GM23338 (cell line): Measurements from ENCODE around the gene NUDT16.

Experiments
- CREB1 ChIP-seq: fragments of 250-450 bp; sonication (Bioruptor Pico); IDR thresholded peaks from 2 replicates; pipeline ENCODE4 v1.5.0; 2020; ENCODE audit warnings: low read depth, mild to moderate bottlenecking, moderate library complexity
- CTCF ChIP-seq, 2 experiments: fragments of 200-600 bp in 1 of 2; sonication (generic) in 1 of 2; conservative IDR thresholded peaks; 2 replicates each; pipeline versions ENCODE4 v1.5.1 to v1.6.1; 2016 to 2017; ENCODE audit warnings: antibody characterized with exemption in 2 of 2, low read depth in 2 of 2, mild to moderate bottlenecking in 2 of 2, moderate library complexity in 1 of 2
- EZH2 ChIP-seq: fragments of 200-600 bp; sonication (generic); IDR thresholded peaks from one replicate; pipeline ENCODE4 v1.8.0; 2017; ENCODE audit warnings: antibody characterized with exemption, mild to moderate bottlenecking, low read depth; ENCODE audit not compliant: unreplicated experiment
- EZH2phosphoT487 ChIP-seq: fragments of 200-600 bp; sonication (generic); IDR thresholded peaks from one replicate; pipeline ENCODE4 v1.8.1; 2018; ENCODE audit warnings: antibody characterized with exemption; ENCODE audit not compliant: unreplicated experiment
- JUNB ChIP-seq: IDR thresholded peaks from one replicate; pipeline ENCODE4 v1.6.1; 2016; ENCODE audit warnings: antibody characterized with exemption; ENCODE audit not compliant: unreplicated experiment
- NANOG ChIP-seq: IDR thresholded peaks from 2 replicates; pipeline ENCODE4 v1.6.1; 2016; ENCODE audit warnings: antibody characterized with exemption, borderline replicate concordance
- POLR2AphosphoS5 ChIP-seq: IDR thresholded peaks from 2 replicates; pipeline ENCODE4 v1.6.1; 2016; ENCODE audit warnings: antibody characterized with exemption, low read depth
- ZNF114 ChIP-seq: fragments of 250-450 bp; sonication (Bioruptor Pico); IDR thresholded peaks from 2 replicates; pipeline ENCODE4 v1.5.0; 2020; ENCODE audit warnings: mild to moderate bottlenecking, moderate library complexity
- TF ChIP-seq, protein P1 (sequence below): IDR thresholded peaks from one replicate; pipeline ENCODE4 v1.6.1; 2018; ENCODE audit warnings: antibody characterized with exemption; ENCODE audit not compliant: unreplicated experiment

- TF ChIP-seq EZH2 (no peak), POLR2AphosphoS5 (no peak), CTCF (conservative IDR thresholded peaks at IDR 0.05; ENCODE audit: low read depth in 2 of 2) (no peak), CREB1 (CRISPR knock-in tag) (no peak), NANOG (no peak), JUNB (no peak), EZH2phosphoT487 (no peak), ZNF114 (CRISPR knock-in tag) (no peak)
- TF ChIP-seq, protein P1, sequence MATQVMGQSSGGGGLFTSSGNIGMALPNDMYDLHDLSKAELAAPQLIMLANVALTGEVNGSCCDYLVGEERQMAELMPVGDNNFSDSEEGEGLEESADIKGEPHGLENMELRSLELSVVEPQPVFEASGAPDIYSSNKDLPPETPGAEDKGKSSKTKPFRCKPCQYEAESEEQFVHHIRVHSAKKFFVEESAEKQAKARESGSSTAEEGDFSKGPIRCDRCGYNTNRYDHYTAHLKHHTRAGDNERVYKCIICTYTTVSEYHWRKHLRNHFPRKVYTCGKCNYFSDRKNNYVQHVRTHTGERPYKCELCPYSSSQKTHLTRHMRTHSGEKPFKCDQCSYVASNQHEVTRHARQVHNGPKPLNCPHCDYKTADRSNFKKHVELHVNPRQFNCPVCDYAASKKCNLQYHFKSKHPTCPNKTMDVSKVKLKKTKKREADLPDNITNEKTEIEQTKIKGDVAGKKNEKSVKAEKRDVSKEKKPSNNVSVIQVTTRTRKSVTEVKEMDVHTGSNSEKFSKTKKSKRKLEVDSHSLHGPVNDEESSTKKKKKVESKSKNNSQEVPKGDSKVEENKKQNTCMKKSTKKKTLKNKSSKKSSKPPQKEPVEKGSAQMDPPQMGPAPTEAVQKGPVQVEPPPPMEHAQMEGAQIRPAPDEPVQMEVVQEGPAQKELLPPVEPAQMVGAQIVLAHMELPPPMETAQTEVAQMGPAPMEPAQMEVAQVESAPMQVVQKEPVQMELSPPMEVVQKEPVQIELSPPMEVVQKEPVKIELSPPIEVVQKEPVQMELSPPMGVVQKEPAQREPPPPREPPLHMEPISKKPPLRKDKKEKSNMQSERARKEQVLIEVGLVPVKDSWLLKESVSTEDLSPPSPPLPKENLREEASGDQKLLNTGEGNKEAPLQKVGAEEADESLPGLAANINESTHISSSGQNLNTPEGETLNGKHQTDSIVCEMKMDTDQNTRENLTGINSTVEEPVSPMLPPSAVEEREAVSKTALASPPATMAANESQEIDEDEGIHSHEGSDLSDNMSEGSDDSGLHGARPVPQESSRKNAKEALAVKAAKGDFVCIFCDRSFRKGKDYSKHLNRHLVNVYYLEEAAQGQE: no peak
These were observed 40.5 kb downstream of the NUDT16 start for GRCh38 chr3:131421957-131422498.
